Hepatocyte (in vitro differentiated cells): Measurements from ENCODE around the gene RSPO4. TPM values are rescaled to one million over a fixed set of nuclear protein-coding genes. Genes with fewer than 3 reads are reported as not detected.

Experiments
- DNase-seq: peaks from one replicate; pipeline ENCODE4 v3.0.0-alpha.2; 2016; ENCODE audit warnings: low spot score
- H2AFZ ChIP-seq: fragments of 200-600 bp; sonication (generic); 2 replicates; pipeline ENCODE4 v1.6.0; 2016; ENCODE audit warnings: antibody characterized with exemption, mild to moderate bottlenecking
- H3K27ac ChIP-seq: fragments of 200-600 bp; sonication (generic); 2 replicates; pipeline ENCODE4 v1.5.1; 2016; ENCODE audit warnings: mild to moderate bottlenecking
- H3K27me3 ChIP-seq: fragments of 200-600 bp; sonication (generic); 2 replicates; pipeline ENCODE4 v1.6.1; 2016
- H3K36me3 ChIP-seq: fragments of 200-600 bp; sonication (generic); replicated peaks from 2 replicates; pipeline ENCODE4 v1.5.1; 2016; ENCODE audit warnings: low read depth; ENCODE audit not compliant: insufficient read depth
- H3K4me1 ChIP-seq: fragments of 200-600 bp; sonication (generic); 2 replicates; pipeline ENCODE4 v1.5.1; 2016; ENCODE audit warnings: mild to moderate bottlenecking, moderate library complexity; ENCODE audit not compliant: insufficient read depth
- H3K4me2 ChIP-seq: fragments of 200-600 bp; sonication (generic); 2 replicates; pipeline ENCODE4 v1.6.0; 2016
- H3K4me3 ChIP-seq: fragments of 200-600 bp; sonication (generic); 2 replicates; pipeline ENCODE4 v1.5.1; 2016; ENCODE audit warnings: mild to moderate bottlenecking
- H3K79me2 ChIP-seq: fragments of 200-600 bp; sonication (generic); 2 replicates; pipeline ENCODE4 v1.6.0; 2017; ENCODE audit warnings: mild to moderate bottlenecking
- H3K9me2 ChIP-seq: fragments of 200-600 bp; sonication (generic); replicated peaks from 2 replicates; pipeline ENCODE4 v1.6.0; 2017; ENCODE audit warnings: mild to moderate bottlenecking; ENCODE audit not compliant: insufficient read depth
- H3K9me3 ChIP-seq: fragments of 200-600 bp; sonication (generic); 2 replicates; pipeline ENCODE4 v1.5.1; 2016; ENCODE audit warnings: low read depth, mild to moderate bottlenecking
- H4K20me1 ChIP-seq: fragments of 200-600 bp; sonication (generic); 2 replicates; pipeline ENCODE4 v1.6.0; 2016; ENCODE audit warnings: mild to moderate bottlenecking; ENCODE audit not compliant: insufficient read depth, poor library complexity, severe bottlenecking
- CTCF ChIP-seq: fragments of 200-600 bp; sonication (generic); IDR thresholded peaks from 2 replicates; pipeline ENCODE4 v1.5.1; 2016; ENCODE audit warnings: antibody characterized with exemption, mild to moderate bottlenecking; ENCODE audit not compliant: poor library complexity
- EZH2 ChIP-seq: fragments of 200-600 bp; sonication (generic); IDR thresholded peaks from 2 replicates; pipeline ENCODE4 v1.6.1; 2016; ENCODE audit warnings: antibody characterized with exemption, mild to moderate bottlenecking, borderline replicate concordance
- EZH2phosphoT487 ChIP-seq: fragments of 200-600 bp; sonication (generic); IDR thresholded peaks from one replicate; pipeline ENCODE4 v1.6.1; 2018; ENCODE audit warnings: antibody characterized with exemption, mild to moderate bottlenecking, low read depth, moderate library complexity; ENCODE audit not compliant: unreplicated experiment, severe bottlenecking
- WGBS: methylation state at CpG from one replicate; pipeline ENCODE4 v1.1.6; 2016; ENCODE audit warnings: low lambda C conversion rate; ENCODE audit errors: missing lambda C conversion rate; 5-methylcytosine and 5-hydroxymethylcytosine counted together
- polyA plus RNA-seq: library from polyadenylated mRNA; unstranded; fragments of >200 nt; fragmentation: Nextera tagmentation; extraction: Ambion mirVana; gene quantifications from 2 replicates; pipeline ENCODE4 v1.2.1, GENCODE V29; 2016
- total RNA-seq: library from RNA; depleted of rRNA; stranded (reverse); fragments of >200 nt; gene quantifications from 2 replicates; pipeline ENCODE4 v1.2.3, GENCODE V29; 2014

The RSPO4 gene
- total and polyA plus RNA-seq, 2 experiments from 2014 or later = 0.41 to 0.57 TPM

GRCh38 chr20:965956-966355 lies 36.2 kb downstream of the RSPO4 start:
- DNase-seq = no peak
- Histone ChIP-seq H2AFZ (no peak overlapping the region), H3K4me3 (no peak overlapping the region), H3K4me2 (no peak overlapping the region), H3K9me2 (no peaks in the 10 kb centered on the region), H3K9me3 (no peaks in the 10 kb centered on the region), H3K36me3 (no peaks in the 10 kb centered on the region), H3K4me1 (no peaks in the 10 kb centered on the region), H3K27me3 (no peaks in the 10 kb centered on the region), H4K20me1 (no peaks in the 10 kb centered on the region), H3K79me2 (no peaks in the 10 kb centered on the region), H3K27ac (no peak overlapping the region)
- no peak for TF ChIP-seq CTCF
- no peak for TF ChIP-seq EZH2phosphoT487
- TF ChIP-seq EZH2 = no peak
- WGBS = 84% methylated on average over 9 of the region's 9 CpGs

- DNase-seq = no peak
- Histone ChIP-seq H3K9me3 (no peaks in the 10 kb centered on the region), H3K4me1 (no peaks in the 10 kb centered on the region), H3K79me2 (no peaks in the 10 kb centered on the region), H3K9me2 (no peaks in the 10 kb centered on the region), H3K4me2 (no peak overlapping the region), H3K27me3 (no peaks in the 10 kb centered on the region), H3K27ac (no peak overlapping the region), H4K20me1 (no peaks in the 10 kb centered on the region), H3K4me3 (no peak overlapping the region), H2AFZ (no peak overlapping the region), H3K36me3 (no peaks in the 10 kb centered on the region)
- no peak for TF ChIP-seq EZH2phosphoT487
- no peak for TF ChIP-seq CTCF
- no peak for TF ChIP-seq EZH2
- 93% methylated on average over 10 of the region's 10 CpGs for WGBS
Observed at GRCh38 chr20:963795-964194, 38.3 kb downstream of the RSPO4 start.

- no peaks in the 10 kb centered on the region for H3K79me2 ChIP-seq
- no peak overlapping the region for H2AFZ ChIP-seq
- no peak overlapping the region for H3K4me2 ChIP-seq
- H3K9me3 ChIP-seq = no peaks in the 10 kb centered on the region
- H3K36me3 ChIP-seq = no peaks in the 10 kb centered on the region
- H3K4me1 ChIP-seq = no peaks in the 10 kb centered on the region
- 88% methylated on average over 8 of the region's 8 CpGs for WGBS
- H4K20me1 ChIP-seq = no peaks in the 10 kb centered on the region
- TF ChIP-seq EZH2 (no peak), CTCF (no peak), EZH2phosphoT487 (no peak)
- no peak overlapping the region for H3K27ac ChIP-seq
- no peak for DNase-seq
- no peaks in the 10 kb centered on the region for H3K9me2 ChIP-seq
- no peak overlapping the region for H3K4me3 ChIP-seq
- H3K27me3 ChIP-seq = no peaks in the 10 kb centered on the region
Observed at GRCh38 chr20:962683-963082, 39.4 kb downstream of the RSPO4 start.

- Histone ChIP-seq H3K27me3 (no peaks in the 10 kb centered on the region), H3K27ac (no peak overlapping the region), H3K9me2 (no peaks in the 10 kb centered on the region), H3K79me2 (no peaks in the 10 kb centered on the region), H3K4me1 (no peaks in the 10 kb centered on the region), H3K9me3 (no peaks in the 10 kb centered on the region), H2AFZ (no peak overlapping the region), H4K20me1 (no peaks in the 10 kb centered on the region), H3K4me3 (no peak overlapping the region), H3K36me3 (no peaks in the 10 kb centered on the region), H3K4me2 (no peak overlapping the region)
- TF ChIP-seq CTCF (no peak), EZH2phosphoT487 (no peak), EZH2 (no peak)
- WGBS = 84% methylated on average over 3 of the region's 3 CpGs
- no peak for DNase-seq
Observed at GRCh38 chr20:962223-962622, 39.9 kb downstream of the RSPO4 start.
